H9 (cell line): ENCODE measurements around the gene AADAC. TPM values are rescaled to one million over a fixed set of nuclear protein-coding genes. Genes with fewer than 3 reads are reported as not detected.

Experiments used
- DNase-seq: peaks from one replicate; pipeline ENCODE4 v3.0.0-alpha.2; 2017
- H2AFZ ChIP-seq: one replicate; pipeline ENCODE4 v1.6.1; 2013; ENCODE audit warnings: mild to moderate bottlenecking, low read length, control low read depth, moderate library complexity
- H2AK5ac ChIP-seq: 2 replicates; pipeline ENCODE4 v1.6.1; 2013; ENCODE audit warnings: low read length, control low read depth, mixed read lengths; ENCODE audit not compliant: insufficient read length
- H2BK120ac ChIP-seq: one replicate; pipeline ENCODE4 v1.6.1; 2013; ENCODE audit warnings: low read depth, mild to moderate bottlenecking, low read length, control low read depth, inconsistent platforms; ENCODE audit not compliant: poor library complexity, severe bottlenecking
- H2BK12ac ChIP-seq: 2 replicates; pipeline ENCODE4 v1.6.1; 2013; ENCODE audit warnings: low read length, control low read depth, mixed read lengths, low read depth; ENCODE audit not compliant: insufficient read length
- H2BK15ac ChIP-seq: 2 replicates; pipeline ENCODE4 v1.6.1; 2013; ENCODE audit warnings: low read depth, low read length, control low read depth
- H2BK20ac ChIP-seq: one replicate; pipeline ENCODE4 v1.6.1; 2013; ENCODE audit warnings: low read depth, mild to moderate bottlenecking, low read length, control low read depth, inconsistent platforms; ENCODE audit not compliant: poor library complexity, severe bottlenecking
- H2BK5ac ChIP-seq: 2 replicates; pipeline ENCODE4 v1.6.1; 2013; ENCODE audit warnings: low read length, control low read depth, mixed read lengths; ENCODE audit not compliant: insufficient read length
- H3K14ac ChIP-seq: 2 replicates; pipeline ENCODE4 v1.6.1; 2013; ENCODE audit warnings: low read length, control low read depth; ENCODE audit not compliant: insufficient read depth
- H3K18ac ChIP-seq: 2 replicates; pipeline ENCODE4 v1.6.1; 2013; ENCODE audit warnings: low read depth, mild to moderate bottlenecking, mixed read lengths, low read length, control low read depth; ENCODE audit not compliant: insufficient read length
- H3K23ac ChIP-seq: 2 replicates; pipeline ENCODE4 v1.6.1; 2013; ENCODE audit warnings: low read length, control low read depth, mixed read lengths, low read depth; ENCODE audit not compliant: insufficient read length
- H3K23me2 ChIP-seq: 2 replicates; pipeline ENCODE4 v1.6.1; 2013; ENCODE audit warnings: low read depth, mild to moderate bottlenecking, mixed read lengths, low read length, control low read depth; ENCODE audit not compliant: insufficient read length, poor library complexity, severe bottlenecking
- H3K27ac ChIP-seq: 2 replicates; pipeline ENCODE4 v1.5.1; 2013; ENCODE audit warnings: low read length, control low read depth, mixed read lengths, low read depth; ENCODE audit not compliant: insufficient read length
- H3K27me3 ChIP-seq: 2 replicates; pipeline ENCODE4 v1.6.1; 2013; ENCODE audit warnings: low read length, control low read depth, inconsistent platforms; ENCODE audit not compliant: insufficient read depth
- H3K4ac ChIP-seq: 2 replicates; pipeline ENCODE4 v1.6.1; 2013; ENCODE audit warnings: low read depth, mild to moderate bottlenecking, control low read depth, inconsistent platforms, low read length, moderate library complexity
- H3K4me1 ChIP-seq: 2 replicates; pipeline ENCODE4 v1.6.1; 2013; ENCODE audit warnings: low read length, control low read depth, inconsistent platforms; ENCODE audit not compliant: insufficient read depth
- H3K4me2 ChIP-seq: 2 replicates; pipeline ENCODE4 v1.6.1; 2013; ENCODE audit warnings: low read length, control low read depth, mixed read lengths; ENCODE audit not compliant: insufficient read length, insufficient read depth
- H3K56ac ChIP-seq: 2 replicates; pipeline ENCODE4 v1.6.1; 2013; ENCODE audit warnings: low read depth, mild to moderate bottlenecking, mixed read lengths, low read length, control low read depth; ENCODE audit not compliant: insufficient read length
- H3K79me1 ChIP-seq: 2 replicates; pipeline ENCODE4 v1.6.1; 2013; ENCODE audit warnings: low read depth, mild to moderate bottlenecking, moderate library complexity, low read length, control low read depth, inconsistent platforms; ENCODE audit not compliant: insufficient read depth, poor library complexity, severe bottlenecking
- H3K79me2 ChIP-seq: 2 replicates; pipeline ENCODE4 v1.6.1; 2013; ENCODE audit warnings: low read length, control low read depth, inconsistent platforms; ENCODE audit not compliant: insufficient read depth
- H3K9ac ChIP-seq: 2 replicates; pipeline ENCODE4 v1.6.1; 2013; ENCODE audit warnings: low read length, control low read depth, mixed read lengths; ENCODE audit not compliant: insufficient read length; ENCODE audit errors: extremely low read depth
- H3K9me3 ChIP-seq: one replicate; pipeline ENCODE4 v1.6.1; 2013; ENCODE audit warnings: low read depth, low read length, inconsistent platforms; ENCODE audit not compliant: control insufficient read depth
- H3T11ph ChIP-seq: one replicate; pipeline ENCODE4 v1.6.1; 2013; ENCODE audit warnings: mild to moderate bottlenecking, low read length, control low read depth, inconsistent platforms
- H4K20me1 ChIP-seq: one replicate; pipeline ENCODE4 v1.6.1; 2013; ENCODE audit not compliant: control insufficient read depth, insufficient read length, insufficient read depth
- H4K5ac ChIP-seq: 2 replicates; pipeline ENCODE4 v1.6.1; 2013; ENCODE audit warnings: low read depth, mild to moderate bottlenecking, mixed read lengths, low read length, control low read depth; ENCODE audit not compliant: insufficient read length
- H4K8ac ChIP-seq: replicated peaks from 2 replicates; pipeline ENCODE4 v1.6.1; 2013; ENCODE audit warnings: low read length, control low read depth, mixed read lengths, low read depth; ENCODE audit not compliant: insufficient read length
- H4K91ac ChIP-seq: 2 replicates; pipeline ENCODE4 v1.6.1; 2013; ENCODE audit warnings: low read depth, mild to moderate bottlenecking, moderate library complexity, mixed read lengths, low read length, control low read depth; ENCODE audit not compliant: insufficient read length
- H3K27ac Mint-ChIP-seq, 3 experiments: 2 replicates in 2 of 3; 3 replicates in 1 of 3; pipeline ENCODE4 v1.8.0; 2020 to 2021; ENCODE audit warnings: mixed read lengths in 3 of 3, mild to moderate bottlenecking in 1 of 3, moderate library complexity in 1 of 3
- H3K27me3 Mint-ChIP-seq: 2 replicates; pipeline ENCODE4 v1.8.0; 2021; ENCODE audit warnings: low read depth, mild to moderate bottlenecking, moderate library complexity, mixed read lengths
- H3K36me3 Mint-ChIP-seq, 3 experiments: 2 replicates in 2 of 3; 3 replicates in 1 of 3; pipeline ENCODE4 v1.8.0; 2020 to 2021; ENCODE audit warnings: low read depth in 3 of 3, mixed read lengths in 3 of 3; ENCODE audit not compliant: insufficient read depth in 1 of 3
- H3K4me1 Mint-ChIP-seq, 2 experiments: 2 replicates each; pipeline ENCODE4 v1.8.0; 2020; ENCODE audit warnings: mixed read lengths in 2 of 2
- H3K4me3 Mint-ChIP-seq, 2 experiments: 2 replicates in 1 of 2; 3 replicates in 1 of 2; pipeline ENCODE4 v1.8.0; 2020 to 2021; ENCODE audit warnings: mild to moderate bottlenecking in 2 of 2, mixed read lengths in 2 of 2, moderate library complexity in 1 of 2
- H3K9me3 Mint-ChIP-seq, 2 experiments: 2 replicates in 1 of 2; 3 replicates in 1 of 2; pipeline ENCODE4 v1.8.0; 2020; ENCODE audit warnings: mild to moderate bottlenecking in 2 of 2, mixed read lengths in 2 of 2, moderate library complexity in 1 of 2
- CTCF ChIP-seq: fragments of 200-600 bp; sonication (generic); conservative IDR thresholded peaks from 3 replicates; pipeline ENCODE4 v1.8.0; 2021; ENCODE audit warnings: antibody characterized with exemption, mild to moderate bottlenecking
- WGBS: extraction: QIAGEN DNeasy Blood & Tissue Kit; methylation state at CpG from one replicate; pipeline ENCODE4 v1.1.7; 2013; ENCODE audit warnings: missing lambda C conversion rate, low lambda C conversion rate, mixed read lengths; ENCODE audit not compliant: insufficient read length; ENCODE audit errors: extremely low coverage; 5-methylcytosine and 5-hydroxymethylcytosine counted together
- total RNA-seq: library from RNA; stranded (reverse); gene quantifications from 2 replicates; pipeline ENCODE4 v1.2.1, GENCODE V29; 2021

AADAC gene
- total RNA-seq, 1 experiment from 2014 or later: not detected

- no peak overlapping the region for H3K4me3 Mint-ChIP-seq
- TF ChIP-seq CTCF: no peak
- no peak overlapping the region for H3K27ac Mint-ChIP-seq
- H2BK20ac ChIP-seq: no peak overlapping the region
- no peak overlapping the region for H4K5ac ChIP-seq
- H3K36me3 Mint-ChIP-seq: no peaks in the 10 kb centered on the region
- no peaks in the 10 kb centered on the region for H3K27me3 Mint-ChIP-seq
- no peak overlapping the region for H3K18ac ChIP-seq
- no peak overlapping the region for H2BK12ac ChIP-seq
- WGBS: no CpG with 5 or more reads among the region's 4 CpGs
- no peak overlapping the region for H3K4ac ChIP-seq
- H2AK5ac ChIP-seq: no peak overlapping the region
- H2AFZ ChIP-seq: no peak overlapping the region
- no peaks in the 10 kb centered on the region for H3K79me1 ChIP-seq
- H3K23ac ChIP-seq: no peak overlapping the region
- H3K4me1 Mint-ChIP-seq: peaks cover 0 to 2% of the 10 kb centered on the region in 2 experiments; a peak in 1 of 4 replicates
- no peak overlapping the region for H3T11ph ChIP-seq
- no peaks in the 10 kb centered on the region for H3K4me1 ChIP-seq
- no peaks in the 10 kb centered on the region for H3K9me3 ChIP-seq
- no peak overlapping the region for H3K56ac ChIP-seq
- no peak overlapping the region for H3K4me2 ChIP-seq
- no peak for DNase-seq
- no peak overlapping the region for H2BK5ac ChIP-seq
- no peak overlapping the region for H2BK15ac ChIP-seq
- H3K9me3 Mint-ChIP-seq: no peaks in the 10 kb centered on the region
- H3K79me2 ChIP-seq: no peaks in the 10 kb centered on the region
- H4K20me1 ChIP-seq: no peaks in the 10 kb centered on the region
- H3K27ac ChIP-seq: no peak overlapping the region
- no peak overlapping the region for H3K14ac ChIP-seq
- no peak overlapping the region for H3K9ac ChIP-seq
- H2BK120ac ChIP-seq: no peak overlapping the region
- no peak overlapping the region for H4K8ac ChIP-seq
- no peak overlapping the region for H4K91ac ChIP-seq
- no peaks in the 10 kb centered on the region for H3K23me2 ChIP-seq
- no peaks in the 10 kb centered on the region for H3K27me3 ChIP-seq
These were observed 52.9 kb downstream of the AADAC start for GRCh38 chr3:151866711-151867410.
